ENCODE data around the gene FRZB. TPM values are rescaled to one million over a fixed set of nuclear protein-coding genes. Genes with fewer than 3 reads are reported as not detected.
"Not testable (repeated sequence)": the region's sequence is repeated elsewhere in the genome, so short reads cannot be mapped to it uniquely, and the experiment has no call there.

Gene FRZB
- total RNA-seq, 2 donors from 2014 or later: 54.8 to 107 TPM

GRCh38 chr2:182885771-182886170 is 19.3 kb upstream of the FRZB start:
- Histone ChIP-seq H3K4me3 (ENCODE audit: low read length) (no peak overlapping the region), H3K4me1 (ENCODE audit: control insufficient read depth, insufficient read depth, low read length) (no peaks in the 10 kb centered on the region), H3K27me3 (ENCODE audit: control insufficient read depth, insufficient read depth, low read length, poor library complexity, severe bottlenecking) (no peaks in the 10 kb centered on the region), H3K36me3 (ENCODE audit: control insufficient read depth, insufficient read depth, low read length) (no peaks in the 10 kb centered on the region), H3K9ac (ENCODE audit: extremely low read depth, low read length, poor library complexity, severe bottlenecking) (no peak overlapping the region), H3K9me3 (ENCODE audit: control insufficient read depth, low read length) (no peaks in the 10 kb centered on the region), H3K27ac (ENCODE audit: low read depth, low read length) (no peak overlapping the region)
- H3K4me3 Mint-ChIP-seq: no peak overlapping the region
- no peak for DNase-seq
- H3K27me3 Mint-ChIP-seq (ENCODE audit: insufficient read depth): no peaks in the 10 kb centered on the region
- H3K4me1 Mint-ChIP-seq: no peaks in the 10 kb centered on the region
- H3K9me3 Mint-ChIP-seq: no peaks in the 10 kb centered on the region
- no peak overlapping the region for H3K27ac Mint-ChIP-seq
- H3K36me3 Mint-ChIP-seq (ENCODE audit: low read depth): no peaks in the 10 kb centered on the region
- TF ChIP-seq CTCF (conservative IDR thresholded peaks at IDR 0.05): no peak
- 90 to 100% methylated on average over 1 of the region's 1 CpG for WGBS, 2 experiments (ENCODE audit: insufficient coverage in 1 of 2, insufficient read length in 1 of 2)

- no peak for TF ChIP-seq CTCF (conservative IDR thresholded peaks at IDR 0.05)
- no peak for DNase-seq
- Histone ChIP-seq H3K36me3 (ENCODE audit: control insufficient read depth, insufficient read depth, low read length) (no peaks in the 10 kb centered on the region), H3K9ac (ENCODE audit: extremely low read depth, low read length, poor library complexity, severe bottlenecking) (no peak overlapping the region), H3K4me3 (ENCODE audit: low read length) (no peak overlapping the region), H3K9me3 (ENCODE audit: control insufficient read depth, low read length) (peaks cover 4% of the 10 kb centered on the region), H3K4me1 (ENCODE audit: control insufficient read depth, insufficient read depth, low read length) (no peaks in the 10 kb centered on the region), H3K27ac (ENCODE audit: low read depth, low read length) (no peak overlapping the region), H3K27me3 (ENCODE audit: control insufficient read depth, insufficient read depth, low read length, poor library complexity, severe bottlenecking) (no peaks in the 10 kb centered on the region)
- H3K4me3 Mint-ChIP-seq: no peak overlapping the region
- peaks cover 13% of the 10 kb centered on the region for H3K9me3 Mint-ChIP-seq
- no peaks in the 10 kb centered on the region for H3K27me3 Mint-ChIP-seq (ENCODE audit: insufficient read depth)
- no peak overlapping the region for H3K27ac Mint-ChIP-seq
- no peaks in the 10 kb centered on the region for H3K4me1 Mint-ChIP-seq
- 93% methylated on average over 2 of the region's 2 CpGs; no CpG with 5 or more reads in 1 of the 2 experiments for WGBS, 2 experiments (ENCODE audit: insufficient coverage in 1 of 2, insufficient read length in 1 of 2)
- no peaks in the 10 kb centered on the region for H3K36me3 Mint-ChIP-seq (ENCODE audit: low read depth)
Measured at GRCh38 chr2:182883451-182883850, 17.0 kb upstream of the FRZB start.

GRCh38 chr2:182880100-182880499 is 13.7 kb upstream of the FRZB start:
- not testable (repeated sequence) for DNase-seq; H3K27ac ChIP-seq (ENCODE audit: low read depth, low read length); H3K4me3 Mint-ChIP-seq; H3K4me1 ChIP-seq (ENCODE audit: control insufficient read depth, insufficient read depth, low read length); H3K27me3 Mint-ChIP-seq (ENCODE audit: insufficient read depth); H3K4me3 ChIP-seq (ENCODE audit: low read length); H3K9me3 ChIP-seq (ENCODE audit: control insufficient read depth, low read length); H3K36me3 ChIP-seq (ENCODE audit: control insufficient read depth, insufficient read depth, low read length); H3K9ac ChIP-seq (ENCODE audit: extremely low read depth, low read length, poor library complexity, severe bottlenecking); H3K4me1 Mint-ChIP-seq; H3K27ac Mint-ChIP-seq; H3K36me3 Mint-ChIP-seq (ENCODE audit: low read depth); H3K27me3 ChIP-seq (ENCODE audit: control insufficient read depth, insufficient read depth, low read length, poor library complexity, severe bottlenecking)
- H3K9me3 Mint-ChIP-seq: peaks cover 15% of the 10 kb centered on the region
- 100% methylated on average over 1 of the region's 1 CpG for WGBS, 2 experiments (ENCODE audit: insufficient coverage in 1 of 2, insufficient read length in 1 of 2)

- not testable (repeated sequence) for H3K27me3 ChIP-seq (ENCODE audit: control insufficient read depth, insufficient read depth, low read length, poor library complexity, severe bottlenecking); H3K27me3 Mint-ChIP-seq (ENCODE audit: insufficient read depth); H3K4me1 Mint-ChIP-seq; H3K4me1 ChIP-seq (ENCODE audit: control insufficient read depth, insufficient read depth, low read length); H3K4me3 Mint-ChIP-seq; H3K27ac Mint-ChIP-seq; DNase-seq; H3K4me3 ChIP-seq (ENCODE audit: low read length); H3K36me3 ChIP-seq (ENCODE audit: control insufficient read depth, insufficient read depth, low read length); H3K36me3 Mint-ChIP-seq (ENCODE audit: low read depth); H3K9me3 ChIP-seq (ENCODE audit: control insufficient read depth, low read length); H3K9ac ChIP-seq (ENCODE audit: extremely low read depth, low read length, poor library complexity, severe bottlenecking); H3K27ac ChIP-seq (ENCODE audit: low read depth, low read length)
- 80 to 91% methylated on average over 1 of the region's 1 CpG for WGBS, 2 experiments (ENCODE audit: insufficient coverage in 1 of 2, insufficient read length in 1 of 2)
- H3K9me3 Mint-ChIP-seq: peaks cover 20% of the 10 kb centered on the region
Measured at GRCh38 chr2:182876653-182877052, 10.2 kb upstream of the FRZB start.

Measured in endodermal cell (in vitro differentiated cells).